Endothelial cell of umbilical vein (primary cell): ENCODE measurements around the gene CTSF.

Source experiments
- EZH2 ChIP-seq: IDR thresholded peaks from 2 replicates; pipeline ENCODE4 v1.6.1; 2012; ENCODE audit warnings: borderline replicate concordance, low read depth, mild to moderate bottlenecking, moderate library complexity, low read length, inconsistent platforms; ENCODE audit not compliant: severe bottlenecking
- POLR2A ChIP-seq: IDR thresholded peaks from 2 replicates; pipeline ENCODE4 v1.6.1; 2012; ENCODE audit warnings: low read depth, mild to moderate bottlenecking, control low read depth, low read length
- POLR2AphosphoS5 ChIP-seq: IDR thresholded peaks from 2 replicates; pipeline ENCODE4 v1.6.1; 2012; ENCODE audit warnings: low read depth, mild to moderate bottlenecking, control low read depth, low read length, moderate library complexity; ENCODE audit not compliant: insufficient read depth
- TF ChIP-seq, protein P1 (sequence below), 2 donors: IDR thresholded peaks; 1 replicate in 1 of 2; 2 replicates in 1 of 2; pipeline ENCODE4 v1.5.1; 2011; ENCODE audit warnings: low read length in 2 of 2, mild to moderate bottlenecking in 2 of 2, moderate library complexity in 2 of 2, control low read depth in 1 of 2, inconsistent platforms in 1 of 2, low read depth in 1 of 2; ENCODE audit not compliant: insufficient read depth in 1 of 2; ENCODE audit errors: extremely low read depth in 1 of 2

DNA sequence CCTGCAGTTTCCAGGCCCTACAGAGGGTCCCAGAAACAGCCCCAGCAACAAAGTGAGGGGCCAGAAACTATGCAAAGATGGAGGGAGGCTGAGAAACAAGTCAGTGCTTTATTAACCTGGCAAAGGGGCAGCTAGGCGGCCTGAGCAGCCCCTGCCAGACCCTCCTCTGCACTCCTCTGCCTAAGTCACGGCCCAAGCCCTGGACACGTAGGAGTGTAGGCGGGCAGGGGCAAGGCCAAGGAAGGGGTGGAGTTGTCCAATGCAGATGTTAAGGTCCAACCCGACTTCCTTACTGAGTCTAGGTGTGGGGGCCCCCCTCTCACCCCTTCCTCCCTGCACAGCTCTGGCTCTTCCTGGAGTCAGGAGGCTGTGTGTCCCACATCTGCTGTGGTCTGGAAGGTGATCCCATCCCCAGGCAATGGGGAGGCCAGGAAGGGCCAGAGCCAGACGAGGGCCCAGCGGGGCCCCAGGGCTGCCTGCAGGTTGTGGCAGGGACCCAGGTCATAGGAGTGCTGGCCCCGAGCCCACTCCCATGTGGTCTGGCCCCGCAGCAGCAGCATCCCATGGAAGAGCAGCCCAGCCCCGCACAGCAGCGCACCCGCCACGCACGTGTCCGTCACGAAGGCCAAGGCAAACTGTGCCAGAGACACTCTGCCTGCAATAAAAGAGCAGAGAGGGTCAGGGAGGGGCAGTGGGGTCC, 29.1 kb downstream of the CTSF start:
- TF ChIP-seq, protein P1, sequence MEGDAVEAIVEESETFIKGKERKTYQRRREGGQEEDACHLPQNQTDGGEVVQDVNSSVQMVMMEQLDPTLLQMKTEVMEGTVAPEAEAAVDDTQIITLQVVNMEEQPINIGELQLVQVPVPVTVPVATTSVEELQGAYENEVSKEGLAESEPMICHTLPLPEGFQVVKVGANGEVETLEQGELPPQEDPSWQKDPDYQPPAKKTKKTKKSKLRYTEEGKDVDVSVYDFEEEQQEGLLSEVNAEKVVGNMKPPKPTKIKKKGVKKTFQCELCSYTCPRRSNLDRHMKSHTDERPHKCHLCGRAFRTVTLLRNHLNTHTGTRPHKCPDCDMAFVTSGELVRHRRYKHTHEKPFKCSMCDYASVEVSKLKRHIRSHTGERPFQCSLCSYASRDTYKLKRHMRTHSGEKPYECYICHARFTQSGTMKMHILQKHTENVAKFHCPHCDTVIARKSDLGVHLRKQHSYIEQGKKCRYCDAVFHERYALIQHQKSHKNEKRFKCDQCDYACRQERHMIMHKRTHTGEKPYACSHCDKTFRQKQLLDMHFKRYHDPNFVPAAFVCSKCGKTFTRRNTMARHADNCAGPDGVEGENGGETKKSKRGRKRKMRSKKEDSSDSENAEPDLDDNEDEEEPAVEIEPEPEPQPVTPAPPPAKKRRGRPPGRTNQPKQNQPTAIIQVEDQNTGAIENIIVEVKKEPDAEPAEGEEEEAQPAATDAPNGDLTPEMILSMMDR (IDR thresholded peaks at IDR 0.05; ENCODE audit: extremely low read depth in 1 of 2, insufficient read depth in 1 of 2, low read depth in 1 of 2, low read length in 2 of 2): no peak
- TF ChIP-seq POLR2AphosphoS5 (no peak), EZH2 (no peak), POLR2A (no peak)
